GM18909 (cell line): ENCODE data around the gene B3GALT6.

ENCODE experiments used
- ATAC-seq: cut with Tn5 transposase; IDR thresholded peaks from one replicate; pipeline ENCODE4 v1.9.1; 2021; ENCODE audit warnings: mild to moderate bottlenecking; ENCODE audit not compliant: unreplicated experiment, poor library complexity

B3GALT6 gene

GRCh38 chr1:1200876-1201810, 30.9 kb upstream of the B3GALT6 start:
- ATAC-seq: no peak

DNA sequence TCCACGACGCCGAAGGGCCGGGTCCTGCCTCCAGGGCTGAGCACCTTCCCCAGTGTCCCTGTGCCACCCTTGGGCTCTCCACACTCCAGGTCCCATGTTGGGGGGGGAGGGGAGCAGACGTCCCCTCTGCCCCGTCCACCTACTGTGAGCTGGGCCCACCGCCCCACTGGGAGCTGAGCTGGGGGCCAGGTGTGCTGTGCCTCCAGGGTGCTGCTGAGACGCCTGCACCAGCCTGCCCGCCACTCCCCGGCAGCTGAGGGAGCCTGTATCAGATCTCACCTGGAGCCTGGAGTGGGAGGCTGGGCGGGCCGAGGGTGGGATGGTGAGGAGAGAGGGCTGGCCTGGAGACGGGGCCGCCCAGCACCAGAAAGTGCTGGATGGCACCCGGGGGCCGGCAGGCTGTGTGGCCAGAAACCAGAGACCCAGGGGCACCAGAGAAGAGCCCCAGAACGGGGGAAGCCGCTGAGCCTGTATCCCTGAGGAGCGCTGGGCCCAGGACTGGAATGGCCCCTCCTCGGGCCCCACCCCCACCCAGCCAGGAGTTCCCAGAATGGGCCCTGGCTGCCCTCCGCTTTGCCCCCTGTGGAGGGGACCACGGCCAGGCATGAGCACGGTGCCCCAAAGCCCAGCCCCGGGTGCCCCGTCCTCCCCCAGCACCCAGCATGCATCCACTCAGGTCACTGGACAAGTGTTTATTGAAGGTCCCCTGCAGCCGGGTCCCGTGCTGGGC, 29.0 kb upstream of the B3GALT6 start:
- no peak for ATAC-seq

- no peak for ATAC-seq
Observed at GRCh38 chr1:1203561-1204424, 28.2 kb upstream of the B3GALT6 start.

GRCh38 chr1:1204425-1204920, 27.6 kb upstream of the B3GALT6 start:
- ATAC-seq: no peak

DNA sequence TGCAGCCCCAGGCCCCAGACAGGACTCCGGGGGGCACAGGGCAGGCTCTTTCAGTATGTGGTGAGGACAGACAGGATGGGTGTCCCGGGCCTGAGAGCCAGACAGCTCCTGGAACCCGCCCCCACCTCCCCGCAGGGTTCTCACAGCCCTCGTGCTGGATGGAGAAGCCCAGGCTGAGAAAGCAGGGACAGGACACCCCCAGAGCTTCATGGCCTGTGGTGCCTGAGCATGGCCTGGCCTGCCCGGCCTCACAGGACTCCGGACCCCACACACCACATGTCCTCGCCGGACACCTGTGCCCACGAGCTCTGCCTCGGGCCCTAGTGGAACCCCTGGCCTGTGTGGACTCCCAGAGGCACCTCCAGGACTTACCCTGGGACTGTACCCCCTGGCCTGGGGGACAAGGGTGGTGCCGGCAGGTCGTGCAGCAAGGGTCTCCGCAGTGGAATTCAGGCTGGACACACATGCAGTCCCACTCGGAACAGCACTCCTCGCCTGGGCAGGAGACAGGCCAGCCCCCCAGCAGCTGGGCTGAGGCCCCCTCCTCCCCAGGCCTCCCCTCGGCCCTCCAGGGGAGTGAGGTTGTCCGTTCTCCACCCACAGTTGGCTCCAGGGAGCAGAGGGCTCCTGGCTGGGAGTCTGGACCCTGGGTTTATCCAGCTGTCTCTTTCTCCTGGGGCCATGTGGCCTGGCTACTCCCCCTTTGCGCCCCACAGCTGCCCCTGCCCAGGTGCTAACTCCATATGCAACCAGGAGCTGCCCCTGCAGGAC, 26.9 kb upstream of the B3GALT6 start:
- no peak for ATAC-seq

DNA sequence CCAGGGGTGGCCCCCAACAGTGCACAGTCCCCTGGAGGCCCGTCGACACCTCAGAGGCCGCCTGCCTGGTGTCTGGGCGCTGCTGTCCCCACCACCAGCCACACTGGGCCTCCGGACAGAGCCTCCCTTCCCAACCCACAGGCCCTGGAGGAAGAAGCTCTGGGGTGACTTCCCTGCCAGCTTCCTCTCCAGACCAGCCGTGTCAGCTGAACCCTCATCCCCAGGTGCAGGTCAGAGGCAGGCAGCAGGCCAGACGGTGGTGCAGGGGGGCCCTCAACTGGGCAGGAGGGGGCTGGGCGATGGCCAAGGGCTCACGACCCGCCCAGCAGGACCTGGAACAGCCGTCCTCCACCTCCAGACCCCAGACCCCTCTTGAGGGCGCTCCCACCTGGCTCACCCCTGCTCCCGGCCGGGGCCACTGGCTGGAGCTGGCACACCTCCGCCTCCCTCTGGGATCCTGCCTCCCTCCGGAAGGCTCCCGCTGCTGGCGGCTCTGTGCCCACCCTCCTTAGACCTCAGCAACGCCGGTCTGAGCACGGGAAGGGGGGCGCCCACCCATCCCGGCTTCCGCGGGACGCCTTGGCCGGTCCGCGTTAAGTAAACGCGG, 26.2 kb upstream of the B3GALT6 start:
- ATAC-seq: no peak

DNA sequence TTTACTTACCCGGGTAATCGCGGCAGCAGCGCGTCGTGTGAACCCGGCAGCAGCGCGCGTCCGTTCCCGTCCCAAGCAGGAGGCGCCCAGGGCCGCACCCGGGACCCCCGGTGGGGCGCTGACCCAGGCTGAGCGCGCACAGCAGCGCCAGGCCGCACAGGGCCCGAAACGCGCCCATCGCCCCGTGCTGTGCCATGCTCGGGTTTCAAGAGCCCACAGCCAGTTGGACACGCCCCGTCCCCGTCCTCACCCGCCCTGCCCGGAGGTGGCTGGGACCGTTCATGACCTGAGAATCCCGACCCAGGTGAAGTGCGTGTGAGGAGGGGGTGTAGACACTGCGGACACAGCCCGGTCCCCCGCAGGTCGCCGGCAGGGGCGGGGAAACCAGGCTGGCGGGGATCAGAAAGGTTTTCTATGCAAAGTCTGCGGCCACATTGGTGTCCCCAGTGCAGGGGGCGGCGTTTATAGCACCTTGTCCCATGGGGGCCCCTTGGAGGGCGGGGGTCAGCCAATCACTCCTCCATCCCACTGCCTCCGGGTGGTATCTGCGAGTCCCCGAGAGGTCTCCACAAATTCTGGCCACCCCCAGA, 25.6 kb upstream of the B3GALT6 start, which contains the start of gene TNFRSF18:
Gene TNFRSF18 (minus strand): TSS at position 217 of the 590 bp plus-strand sequence. CDS start 21 bp downstream, at position 196.
- no peak for ATAC-seq

DNA sequence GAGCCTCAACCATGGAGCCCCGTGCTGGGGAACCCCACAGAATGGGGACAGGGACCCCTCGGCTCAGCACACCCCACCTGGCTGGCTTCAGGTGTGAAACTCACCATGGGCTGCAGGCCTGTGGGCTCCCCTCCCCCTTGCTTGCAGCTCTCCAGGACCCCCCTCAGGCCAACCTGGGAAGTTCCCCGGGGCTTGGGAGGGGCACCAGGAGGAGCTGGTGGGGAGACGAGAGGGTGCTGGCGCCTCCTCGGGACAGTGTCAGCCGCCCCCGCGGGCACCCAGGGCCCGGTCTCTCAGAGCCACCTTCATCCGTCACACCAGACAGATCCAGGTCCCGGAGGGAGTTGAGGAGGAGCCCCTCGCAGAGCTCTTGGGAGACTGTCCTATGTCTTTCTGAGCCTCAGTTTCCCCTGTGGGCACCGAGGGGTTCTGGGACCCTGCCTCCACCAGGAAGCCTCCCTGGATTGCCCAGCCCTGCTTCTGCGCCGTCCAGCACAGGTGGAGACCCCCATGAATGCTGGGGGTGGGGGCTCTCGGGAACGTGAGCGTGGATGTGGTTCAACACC, 25.0 kb upstream of the B3GALT6 start:
- no peak for ATAC-seq

DNA sequence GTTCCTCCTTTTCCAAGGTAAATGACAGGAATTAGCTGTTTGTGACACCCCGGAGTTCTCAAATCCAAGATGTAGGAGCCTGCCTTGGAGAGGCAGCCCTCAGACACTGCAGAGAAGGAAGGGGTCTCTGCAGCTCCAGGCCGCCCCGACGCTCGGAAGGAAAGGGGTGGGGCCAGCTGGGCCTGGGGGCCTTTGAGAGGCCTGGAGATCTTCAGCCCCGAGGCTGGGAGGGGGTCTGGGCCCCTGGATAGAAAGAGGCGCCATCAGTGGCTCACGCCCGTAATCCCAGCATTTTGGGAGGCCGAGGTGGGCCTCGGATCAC, 24.5 kb upstream of the B3GALT6 start:
- no peak for ATAC-seq

DNA sequence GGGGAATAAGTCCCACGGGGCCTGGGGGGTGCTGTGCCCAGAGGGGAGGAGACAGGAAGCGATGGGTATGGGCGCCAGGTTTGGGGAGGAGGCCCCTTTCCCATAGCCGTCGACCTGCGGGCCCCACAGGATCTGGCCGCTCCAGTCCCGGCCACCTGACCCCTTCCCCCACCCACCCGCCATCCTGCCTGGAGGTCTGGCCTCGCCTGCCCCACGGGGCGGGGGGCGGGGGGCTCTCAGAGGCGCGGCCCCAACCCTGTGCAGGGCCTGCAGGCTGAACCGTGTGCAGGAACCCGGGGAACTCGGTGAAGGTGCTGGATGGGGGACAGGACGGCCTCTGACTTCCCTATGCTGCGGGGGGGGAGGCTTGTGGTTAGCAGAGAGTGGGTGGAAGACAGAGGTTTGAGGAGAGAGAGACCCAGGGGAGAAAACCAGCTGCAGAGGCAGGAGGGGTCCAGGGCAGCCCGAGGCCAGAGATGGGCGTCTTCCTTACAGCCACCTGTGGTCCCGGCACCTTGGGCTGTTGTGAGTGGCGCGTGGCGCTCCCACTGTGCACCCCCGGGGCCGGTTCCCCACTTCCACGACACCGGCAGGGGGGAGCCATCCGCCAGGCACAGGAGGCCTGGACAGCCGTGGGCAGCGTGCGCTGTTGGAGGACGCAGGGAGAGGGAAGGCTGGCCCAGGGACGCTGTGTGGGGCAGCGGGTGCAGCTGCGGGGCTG, 23.2 kb upstream of the B3GALT6 start:
- ATAC-seq: no peak

DNA sequence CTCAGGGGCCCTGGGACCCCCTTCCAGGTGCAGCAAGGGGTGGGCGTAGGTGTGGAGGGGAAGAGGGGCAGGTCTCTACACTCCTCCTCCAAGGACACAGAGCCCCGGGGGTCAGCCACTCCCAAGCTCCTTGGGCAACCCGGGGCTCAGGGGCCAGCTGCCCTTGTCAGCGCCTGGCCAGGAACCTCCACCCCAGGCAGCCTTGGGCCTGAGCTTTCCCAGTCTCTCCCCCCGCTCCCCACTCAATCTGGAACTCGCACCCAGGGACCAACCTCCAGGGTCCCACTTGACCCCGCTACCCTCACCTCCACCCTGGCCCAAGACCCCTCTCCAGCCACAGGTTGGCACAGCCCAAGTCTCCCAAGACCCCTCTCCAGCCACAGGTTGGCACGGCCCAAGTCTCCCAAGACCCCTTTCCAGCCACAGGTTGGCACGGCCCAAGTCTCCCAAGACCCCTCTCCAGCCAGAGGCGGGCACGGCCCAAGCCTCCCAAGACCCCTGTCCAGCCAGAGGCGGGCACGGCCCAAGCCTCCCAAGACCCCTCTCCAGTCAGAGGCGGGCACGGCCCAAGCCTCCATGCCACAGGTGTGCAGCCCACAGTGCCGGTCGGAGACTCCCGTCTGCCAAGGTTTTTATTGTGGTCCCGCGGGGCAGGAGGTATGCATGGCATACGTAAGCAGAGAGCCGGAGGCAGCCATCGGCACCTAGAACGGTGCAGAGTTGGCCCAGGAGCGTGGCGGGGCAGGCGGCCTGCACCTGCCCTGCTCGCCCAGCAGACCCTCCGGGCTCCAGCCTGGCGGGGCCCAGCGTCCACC, 21.1 kb upstream of the B3GALT6 start:
- ATAC-seq: no peak

GRCh38 chr1:1211541-1212441, 20.2 kb upstream of the B3GALT6 start:
- no peak for ATAC-seq

DNA sequence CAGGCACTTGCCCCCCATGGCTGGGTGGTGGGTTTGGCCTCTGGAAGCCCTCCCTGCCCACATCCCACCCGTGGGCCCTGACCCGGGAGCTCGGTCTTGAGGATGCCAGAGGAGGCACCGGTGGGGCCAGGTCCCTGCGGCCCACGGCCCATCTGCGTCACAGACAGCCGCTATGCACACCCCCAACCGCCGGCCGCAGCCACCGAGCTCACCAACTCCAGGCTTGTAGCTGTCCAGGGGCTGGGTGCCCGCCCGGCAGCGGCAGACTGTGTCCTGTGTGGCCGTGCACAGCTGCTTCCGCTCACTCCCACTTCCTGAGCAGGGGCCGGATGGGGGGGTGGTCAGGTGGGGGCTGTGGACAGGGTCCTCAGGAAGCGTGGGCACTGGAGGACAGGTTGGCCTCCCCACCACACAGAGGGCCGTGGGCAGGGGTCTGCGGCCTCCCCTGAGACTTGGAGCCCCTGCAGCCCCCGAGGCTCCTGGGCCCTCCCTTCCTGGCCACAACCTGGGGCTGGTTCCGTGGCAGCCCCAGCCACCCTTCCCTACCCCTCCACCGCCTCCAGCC, 19.2 kb upstream of the B3GALT6 start:
- no peak for ATAC-seq

- no peak for ATAC-seq
Observed at GRCh38 chr1:1213345-1214265, 18.4 kb upstream of the B3GALT6 start, which contains the start of gene TNFRSF4. Gene TNFRSF4, minus strand, starts transcription at chr1:1214153. Its CDS starts 26 bp downstream, at chr1:1214127.
